Measurements from ENCODE around the gene RBAK.

The RBAK gene

DNA sequence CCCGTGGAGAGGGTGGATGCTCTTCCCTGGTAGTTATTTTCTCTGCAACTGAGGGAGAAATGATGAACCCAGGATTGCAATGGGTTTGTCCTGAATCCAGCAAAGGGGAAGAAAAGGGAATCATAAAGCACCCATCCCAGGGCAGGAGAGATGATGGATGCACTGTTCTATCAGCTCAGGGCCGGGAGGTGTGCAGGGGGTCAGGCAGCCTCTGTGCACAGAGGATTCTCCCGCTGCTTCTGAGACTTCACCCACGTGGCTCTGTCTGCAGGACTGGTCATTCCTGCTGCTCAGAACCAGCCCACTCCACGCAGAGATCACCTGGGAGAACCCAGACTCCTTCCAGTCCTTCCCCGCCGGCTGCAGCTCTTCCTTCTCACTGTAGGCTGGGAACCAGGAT, 70.7 kb downstream of the RBAK start:
- TF ChIP-seq, protein P1, sequence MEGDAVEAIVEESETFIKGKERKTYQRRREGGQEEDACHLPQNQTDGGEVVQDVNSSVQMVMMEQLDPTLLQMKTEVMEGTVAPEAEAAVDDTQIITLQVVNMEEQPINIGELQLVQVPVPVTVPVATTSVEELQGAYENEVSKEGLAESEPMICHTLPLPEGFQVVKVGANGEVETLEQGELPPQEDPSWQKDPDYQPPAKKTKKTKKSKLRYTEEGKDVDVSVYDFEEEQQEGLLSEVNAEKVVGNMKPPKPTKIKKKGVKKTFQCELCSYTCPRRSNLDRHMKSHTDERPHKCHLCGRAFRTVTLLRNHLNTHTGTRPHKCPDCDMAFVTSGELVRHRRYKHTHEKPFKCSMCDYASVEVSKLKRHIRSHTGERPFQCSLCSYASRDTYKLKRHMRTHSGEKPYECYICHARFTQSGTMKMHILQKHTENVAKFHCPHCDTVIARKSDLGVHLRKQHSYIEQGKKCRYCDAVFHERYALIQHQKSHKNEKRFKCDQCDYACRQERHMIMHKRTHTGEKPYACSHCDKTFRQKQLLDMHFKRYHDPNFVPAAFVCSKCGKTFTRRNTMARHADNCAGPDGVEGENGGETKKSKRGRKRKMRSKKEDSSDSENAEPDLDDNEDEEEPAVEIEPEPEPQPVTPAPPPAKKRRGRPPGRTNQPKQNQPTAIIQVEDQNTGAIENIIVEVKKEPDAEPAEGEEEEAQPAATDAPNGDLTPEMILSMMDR (IDR thresholded peaks at IDR 0.05; ENCODE audit: insufficient read depth, low read depth, low read length, missing control alignments), result no peak
- no peak for DNase-seq (ENCODE audit: low read depth)
- H3K4me3 ChIP-seq (ENCODE audit: low read depth, low read length), result no peak overlapping the region

DNA sequence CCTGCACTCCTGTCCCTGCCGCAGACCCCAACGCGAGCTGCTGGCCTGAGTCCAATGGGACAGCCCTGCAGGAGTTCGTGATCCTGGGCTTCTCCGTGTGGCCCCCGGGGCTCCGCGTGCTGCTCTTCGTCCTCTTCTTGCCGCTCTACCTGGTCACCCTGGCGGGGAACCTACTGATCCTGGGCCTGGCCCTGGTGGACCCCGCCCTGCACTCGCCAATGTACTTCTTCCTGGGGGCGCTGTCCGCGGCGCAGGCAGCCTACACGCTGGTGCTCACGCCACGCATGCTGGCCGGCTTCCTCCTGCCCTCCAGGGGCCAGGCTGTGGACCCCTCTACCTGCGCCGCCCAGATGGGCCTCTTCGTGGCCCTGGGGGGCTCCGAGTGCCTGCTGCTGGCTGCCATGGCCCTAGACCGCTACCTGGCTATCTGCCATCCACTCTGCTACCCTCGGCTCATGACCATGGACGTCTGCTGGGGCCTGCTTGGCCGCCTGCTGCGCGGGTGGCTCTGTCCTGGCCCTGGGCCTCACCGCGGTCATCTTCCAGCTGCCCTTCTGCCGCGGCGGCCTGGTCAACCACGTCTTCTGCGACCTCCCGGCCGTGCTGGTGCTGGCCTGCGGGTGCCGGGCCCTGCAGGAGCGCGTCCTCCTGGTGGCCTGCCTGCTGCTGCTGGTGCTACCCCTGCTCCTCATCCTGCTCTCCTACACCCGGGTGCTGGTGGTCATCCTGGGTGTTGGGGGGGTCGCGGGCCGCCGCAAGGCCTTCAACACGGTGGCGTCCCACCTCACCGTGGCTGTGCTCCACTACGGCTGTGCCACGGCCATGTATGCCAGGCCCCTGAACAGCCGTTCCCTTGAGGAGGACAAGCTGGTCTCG, 71.7 kb downstream of the RBAK start:
- TF ChIP-seq, protein P1 (IDR thresholded peaks at IDR 0.05; ENCODE audit: insufficient read depth, low read depth, low read length, missing control alignments), result no peak
- no peak for DNase-seq (ENCODE audit: low read depth)
- no peak overlapping the region for H3K4me3 ChIP-seq (ENCODE audit: low read depth, low read length)

All from GM12865 (cell line).